Measurements from ENCODE around the gene ZNF446. TPM values are rescaled to one million over a fixed set of nuclear protein-coding genes. Genes with fewer than 3 reads are reported as not detected.

ZNF446 gene
- total and polyA plus RNA-seq, 10 of the 15 experiments (the other 5 are each of a cell fraction or from before 2014, with no cell fraction given) = 0.14 to 6.9 (median 4.1) TPM

DNA sequence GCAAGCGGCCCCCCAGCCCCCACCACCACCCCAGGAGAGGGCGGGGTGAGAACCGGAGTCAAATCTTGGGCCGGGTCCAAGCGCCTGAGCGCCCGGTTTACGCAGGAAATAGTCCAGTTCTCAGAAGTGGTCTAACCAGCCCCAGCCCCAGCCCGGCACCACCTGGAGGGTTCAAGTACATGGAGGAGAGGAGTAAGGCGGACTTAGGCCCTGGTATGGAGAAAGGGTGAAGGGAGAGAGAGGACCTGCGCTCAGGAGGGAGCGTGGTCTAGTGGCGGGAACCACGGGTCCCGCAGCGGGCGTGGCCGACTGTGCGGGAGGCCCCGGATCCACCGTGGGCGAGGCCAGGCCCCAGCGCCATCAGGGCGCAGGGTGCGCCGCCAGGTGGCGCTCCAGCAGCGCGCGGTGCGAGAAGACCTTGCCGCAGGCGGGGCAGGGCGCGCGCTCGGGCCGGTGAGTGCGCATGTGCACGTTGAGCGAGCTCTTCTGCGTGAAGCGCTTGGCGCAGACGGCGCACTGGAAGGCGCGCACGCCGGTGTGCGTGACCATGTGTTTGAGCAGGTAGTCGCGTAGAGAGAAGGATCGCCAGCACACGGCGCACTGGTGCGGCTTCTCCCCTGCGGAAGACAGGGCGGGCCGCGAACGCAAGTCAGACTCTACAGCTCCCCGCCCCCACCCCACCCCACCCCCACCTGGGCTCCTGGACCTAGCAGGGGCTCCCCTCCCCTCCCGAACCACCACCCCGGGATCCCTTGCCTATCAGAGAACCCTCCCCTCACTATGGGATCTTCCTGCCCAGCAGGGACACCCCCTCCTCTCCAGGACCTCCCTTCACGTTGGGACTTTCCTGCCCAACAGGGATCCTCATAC is 37.8 kb downstream of the ZNF446 start (continued):
- TF ChIP-seq, protein P1, sequence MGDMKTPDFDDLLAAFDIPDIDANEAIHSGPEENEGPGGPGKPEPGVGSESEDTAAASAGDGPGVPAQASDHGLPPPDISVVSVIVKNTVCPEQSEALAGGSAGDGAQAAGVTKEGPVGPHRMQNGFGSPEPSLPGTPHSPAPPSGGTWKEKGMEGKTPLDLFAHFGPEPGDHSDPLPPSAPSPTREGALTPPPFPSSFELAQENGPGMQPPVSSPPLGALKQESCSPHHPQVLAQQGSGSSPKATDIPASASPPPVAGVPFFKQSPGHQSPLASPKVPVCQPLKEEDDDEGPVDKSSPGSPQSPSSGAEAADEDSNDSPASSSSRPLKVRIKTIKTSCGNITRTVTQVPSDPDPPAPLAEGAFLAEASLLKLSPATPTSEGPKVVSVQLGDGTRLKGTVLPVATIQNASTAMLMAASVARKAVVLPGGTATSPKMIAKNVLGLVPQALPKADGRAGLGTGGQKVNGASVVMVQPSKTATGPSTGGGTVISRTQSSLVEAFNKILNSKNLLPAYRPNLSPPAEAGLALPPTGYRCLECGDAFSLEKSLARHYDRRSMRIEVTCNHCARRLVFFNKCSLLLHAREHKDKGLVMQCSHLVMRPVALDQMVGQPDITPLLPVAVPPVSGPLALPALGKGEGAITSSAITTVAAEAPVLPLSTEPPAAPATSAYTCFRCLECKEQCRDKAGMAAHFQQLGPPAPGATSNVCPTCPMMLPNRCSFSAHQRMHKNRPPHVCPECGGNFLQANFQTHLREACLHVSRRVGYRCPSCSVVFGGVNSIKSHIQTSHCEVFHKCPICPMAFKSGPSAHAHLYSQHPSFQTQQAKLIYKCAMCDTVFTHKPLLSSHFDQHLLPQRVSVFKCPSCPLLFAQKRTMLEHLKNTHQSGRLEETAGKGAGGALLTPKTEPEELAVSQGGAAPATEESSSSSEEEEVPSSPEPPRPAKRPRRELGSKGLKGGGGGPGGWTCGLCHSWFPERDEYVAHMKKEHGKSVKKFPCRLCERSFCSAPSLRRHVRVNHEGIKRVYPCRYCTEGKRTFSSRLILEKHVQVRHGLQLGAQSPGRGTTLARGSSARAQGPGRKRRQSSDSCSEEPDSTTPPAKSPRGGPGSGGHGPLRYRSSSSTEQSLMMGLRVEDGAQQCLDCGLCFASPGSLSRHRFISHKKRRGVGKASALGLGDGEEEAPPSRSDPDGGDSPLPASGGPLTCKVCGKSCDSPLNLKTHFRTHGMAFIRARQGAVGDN (IDR thresholded peaks at IDR 0.05) = peak; percentile 95
- TF ChIP-seq, protein P2, sequence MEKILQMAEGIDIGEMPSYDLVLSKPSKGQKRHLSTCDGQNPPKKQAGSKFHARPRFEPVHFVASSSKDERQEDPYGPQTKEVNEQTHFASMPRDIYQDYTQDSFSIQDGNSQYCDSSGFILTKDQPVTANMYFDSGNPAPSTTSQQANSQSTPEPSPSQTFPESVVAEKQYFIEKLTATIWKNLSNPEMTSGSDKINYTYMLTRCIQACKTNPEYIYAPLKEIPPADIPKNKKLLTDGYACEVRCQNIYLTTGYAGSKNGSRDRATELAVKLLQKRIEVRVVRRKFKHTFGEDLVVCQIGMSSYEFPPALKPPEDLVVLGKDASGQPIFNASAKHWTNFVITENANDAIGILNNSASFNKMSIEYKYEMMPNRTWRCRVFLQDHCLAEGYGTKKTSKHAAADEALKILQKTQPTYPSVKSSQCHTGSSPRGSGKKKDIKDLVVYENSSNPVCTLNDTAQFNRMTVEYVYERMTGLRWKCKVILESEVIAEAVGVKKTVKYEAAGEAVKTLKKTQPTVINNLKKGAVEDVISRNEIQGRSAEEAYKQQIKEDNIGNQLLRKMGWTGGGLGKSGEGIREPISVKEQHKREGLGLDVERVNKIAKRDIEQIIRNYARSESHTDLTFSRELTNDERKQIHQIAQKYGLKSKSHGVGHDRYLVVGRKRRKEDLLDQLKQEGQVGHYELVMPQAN (conservative IDR thresholded peaks at IDR 0.05) = 0 out of 2 replicates have a peak, but pooled peaks have one; percentile 62
- TF ChIP-seq HCFC1 (IDR thresholded peaks at IDR 0.05; ENCODE audit: low read length) (0 out of 2 replicates have a peak, but pooled peaks have one; percentile 35), POLR2A (IDR thresholded peaks at IDR 0.05; ENCODE audit: low read depth, low read length) (peak; percentile 88), BACH1 (IDR thresholded peaks at IDR 0.05; ENCODE audit: borderline replicate concordance) (peak; percentile 89), EGR1 (IDR thresholded peaks at IDR 0.05; ENCODE audit: borderline replicate concordance in 1 of 2, low read depth in 2 of 2, low read length in 2 of 2) (peak; percentile 38 to 92; a peak in 1 of 3 replicates), TCF3 (IDR thresholded peaks at IDR 0.05; ENCODE audit: borderline replicate concordance, insufficient read depth, low read depth, low read length) (peak; percentile 61; the same call in 1 of the 2 replicates), POLR2AphosphoS2 (IDR thresholded peaks at IDR 0.05; ENCODE audit: low read depth, low read length) (peak; percentile 85), ZNF207 (IDR thresholded peaks at IDR 0.05; ENCODE audit: borderline replicate concordance) (peak; percentile 97), CBX5 (IDR thresholded peaks at IDR 0.05; ENCODE audit: low read depth) (no peak), POLR2AphosphoS5 (IDR thresholded peaks at IDR 0.05; ENCODE audit: low read length) (peak; percentile 88; the same call in 1 of the 2 replicates), MEF2B (IDR thresholded peaks at IDR 0.05; ENCODE audit: partially characterized antibody, poor library complexity, severe bottlenecking) (no peak)
- TF ChIP-seq, protein P3, sequence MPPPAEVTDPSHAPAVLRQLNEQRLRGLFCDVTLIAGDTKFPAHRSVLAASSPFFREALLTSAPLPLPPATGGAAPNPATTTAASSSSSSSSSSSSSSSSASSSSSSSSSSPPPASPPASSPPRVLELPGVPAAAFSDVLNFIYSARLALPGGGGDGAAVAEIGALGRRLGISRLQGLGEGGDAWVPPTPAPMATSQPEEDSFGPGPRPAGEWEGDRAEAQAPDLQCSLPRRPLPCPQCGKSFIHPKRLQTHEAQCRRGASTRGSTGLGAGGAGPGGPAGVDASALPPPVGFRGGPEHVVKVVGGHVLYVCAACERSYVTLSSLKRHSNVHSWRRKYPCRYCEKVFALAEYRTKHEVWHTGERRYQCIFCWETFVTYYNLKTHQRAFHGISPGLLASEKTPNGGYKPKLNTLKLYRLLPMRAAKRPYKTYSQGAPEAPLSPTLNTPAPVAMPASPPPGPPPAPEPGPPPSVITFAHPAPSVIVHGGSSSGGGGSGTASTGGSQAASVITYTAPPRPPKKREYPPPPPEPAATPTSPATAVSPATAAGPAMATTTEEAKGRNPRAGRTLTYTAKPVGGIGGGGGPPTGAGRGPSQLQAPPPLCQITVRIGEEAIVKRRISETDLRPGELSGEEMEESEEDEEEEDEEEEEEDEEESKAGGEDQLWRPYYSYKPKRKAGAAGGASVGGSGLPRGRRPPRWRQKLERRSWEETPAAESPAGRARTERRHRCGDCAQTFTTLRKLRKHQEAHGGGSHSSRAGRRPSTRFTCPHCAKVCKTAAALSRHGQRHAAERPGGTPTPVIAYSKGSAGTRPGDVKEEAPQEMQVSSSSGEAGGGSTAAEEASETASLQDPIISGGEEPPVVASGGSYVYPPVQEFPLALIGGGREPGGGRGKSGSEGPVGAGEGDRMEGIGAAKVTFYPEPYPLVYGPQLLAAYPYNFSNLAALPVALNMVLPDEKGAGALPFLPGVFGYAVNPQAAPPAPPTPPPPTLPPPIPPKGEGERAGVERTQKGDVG (CRISPR knock-in tag; IDR thresholded peaks at IDR 0.05) = no peak
- TF ChIP-seq, protein P4, sequence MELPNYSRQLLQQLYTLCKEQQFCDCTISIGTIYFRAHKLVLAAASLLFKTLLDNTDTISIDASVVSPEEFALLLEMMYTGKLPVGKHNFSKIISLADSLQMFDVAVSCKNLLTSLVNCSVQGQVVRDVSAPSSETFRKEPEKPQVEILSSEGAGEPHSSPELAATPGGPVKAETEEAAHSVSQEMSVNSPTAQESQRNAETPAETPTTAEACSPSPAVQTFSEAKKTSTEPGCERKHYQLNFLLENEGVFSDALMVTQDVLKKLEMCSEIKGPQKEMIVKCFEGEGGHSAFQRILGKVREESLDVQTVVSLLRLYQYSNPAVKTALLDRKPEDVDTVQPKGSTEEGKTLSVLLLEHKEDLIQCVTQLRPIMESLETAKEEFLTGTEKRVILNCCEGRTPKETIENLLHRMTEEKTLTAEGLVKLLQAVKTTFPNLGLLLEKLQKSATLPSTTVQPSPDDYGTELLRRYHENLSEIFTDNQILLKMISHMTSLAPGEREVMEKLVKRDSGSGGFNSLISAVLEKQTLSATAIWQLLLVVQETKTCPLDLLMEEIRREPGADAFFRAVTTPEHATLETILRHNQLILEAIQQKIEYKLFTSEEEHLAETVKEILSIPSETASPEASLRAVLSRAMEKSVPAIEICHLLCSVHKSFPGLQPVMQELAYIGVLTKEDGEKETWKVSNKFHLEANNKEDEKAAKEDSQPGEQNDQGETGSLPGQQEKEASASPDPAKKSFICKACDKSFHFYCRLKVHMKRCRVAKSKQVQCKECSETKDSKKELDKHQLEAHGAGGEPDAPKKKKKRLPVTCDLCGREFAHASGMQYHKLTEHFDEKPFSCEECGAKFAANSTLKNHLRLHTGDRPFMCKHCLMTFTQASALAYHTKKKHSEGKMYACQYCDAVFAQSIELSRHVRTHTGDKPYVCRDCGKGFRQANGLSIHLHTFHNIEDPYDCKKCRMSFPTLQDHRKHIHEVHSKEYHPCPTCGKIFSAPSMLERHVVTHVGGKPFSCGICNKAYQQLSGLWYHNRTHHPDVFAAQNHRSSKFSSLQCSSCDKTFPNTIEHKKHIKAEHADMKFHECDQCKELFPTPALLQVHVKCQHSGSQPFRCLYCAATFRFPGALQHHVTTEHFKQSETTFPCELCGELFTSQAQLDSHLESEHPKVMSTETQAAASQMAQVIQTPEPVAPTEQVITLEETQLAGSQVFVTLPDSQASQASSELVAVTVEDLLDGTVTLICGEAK (IDR thresholded peaks at IDR 0.05; ENCODE audit: borderline replicate concordance) = no peak
